Right hindlimb (tissue), 1 donor: Measurements from ENCODE around the gene DNAI1.
"Not testable (repeated sequence)": the region's sequence is repeated elsewhere in the genome, so short reads cannot be mapped to it uniquely, and the experiment has no call there.

Experiments
- DNase-seq: peaks from one replicate; pipeline ENCODE4 v3.0.0-alpha.2; 2018

DNAI1 gene

GRCh38 chr9:34458013-34458958, at the start of gene DNAI1, which contains the start of gene FAM219A:
Gene DNAI1, plus strand, starts transcription at chr9:34458805. Its CDS starts 201 bp downstream, at chr9:34459006.
Gene FAM219A, minus strand, starts transcription at chr9:34458570. Its CDS starts 307 bp downstream, at chr9:34458263.
- DNase-seq = peak; percentile 99

- no peak for DNase-seq
Measured at GRCh38 chr9:34409154-34409553, 49.5 kb upstream of the DNAI1 start.

- no peak for DNase-seq
Measured at GRCh38 chr9:34412336-34412735, 46.3 kb upstream of the DNAI1 start.

- DNase-seq = peak; percentile 74
Measured at GRCh38 chr9:34413231-34413852, 45.3 kb upstream of the DNAI1 start.

DNA sequence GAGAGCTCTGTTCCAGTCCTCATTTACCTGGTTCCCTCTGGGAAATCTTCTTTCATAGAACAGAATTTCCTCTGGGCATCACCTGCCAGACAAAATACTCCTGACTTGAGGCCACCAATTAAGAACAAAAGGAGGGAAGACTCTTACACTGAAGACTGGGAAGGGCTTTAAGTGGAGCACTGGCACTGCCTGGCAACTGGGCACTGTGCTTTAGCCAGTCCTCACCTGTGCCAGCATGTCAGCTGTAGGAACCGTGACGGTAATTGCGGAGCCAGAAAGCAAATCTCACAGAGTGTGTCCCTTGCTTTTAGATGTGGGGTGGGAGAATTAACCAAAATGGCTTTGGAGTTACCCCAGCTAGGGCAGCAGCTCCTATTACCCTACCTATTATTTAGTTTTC, 40.9 kb upstream of the DNAI1 start:
- no peak for DNase-seq

DNA sequence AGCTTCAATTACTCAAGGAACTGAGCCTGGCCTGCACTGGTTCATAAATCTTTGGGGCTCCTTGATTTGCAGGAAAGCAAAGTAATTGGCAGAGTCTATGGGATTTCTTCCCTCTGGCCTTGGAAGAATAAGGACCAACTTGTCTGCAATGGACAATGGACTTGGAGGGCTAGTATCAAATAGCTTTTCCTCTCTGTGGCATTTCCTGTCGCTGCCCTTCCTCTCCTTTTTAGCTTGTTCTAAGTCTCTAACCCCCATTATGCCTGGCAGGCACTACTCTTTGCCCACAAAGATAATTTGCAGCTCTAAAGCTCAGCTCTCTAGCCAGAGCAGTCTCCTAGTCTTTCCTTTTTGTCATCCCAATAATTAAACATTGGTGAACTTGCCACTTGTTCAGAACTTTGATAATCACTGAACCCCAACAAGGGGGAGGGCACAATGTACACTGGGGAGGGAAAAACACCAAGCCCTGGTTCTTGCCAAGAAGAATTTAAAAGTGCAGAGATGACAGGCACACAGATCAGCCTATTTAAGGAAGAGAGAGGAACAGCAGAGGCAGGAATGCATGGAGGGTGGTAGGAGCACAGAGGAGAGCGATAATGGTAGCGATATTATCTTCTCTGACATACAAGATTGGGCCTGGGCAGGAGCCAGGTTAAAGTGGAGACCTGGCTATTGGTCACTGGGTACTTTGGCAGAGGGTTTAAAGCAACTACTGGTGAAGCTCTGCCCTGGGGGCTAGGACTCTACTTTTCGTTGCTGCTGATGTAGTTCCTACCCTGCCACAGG, 38.7 kb upstream of the DNAI1 start:
- DNase-seq = no peak

- DNase-seq = no peak
Measured at GRCh38 chr9:34426347-34427074, 32.1 kb upstream of the DNAI1 start.

DNA sequence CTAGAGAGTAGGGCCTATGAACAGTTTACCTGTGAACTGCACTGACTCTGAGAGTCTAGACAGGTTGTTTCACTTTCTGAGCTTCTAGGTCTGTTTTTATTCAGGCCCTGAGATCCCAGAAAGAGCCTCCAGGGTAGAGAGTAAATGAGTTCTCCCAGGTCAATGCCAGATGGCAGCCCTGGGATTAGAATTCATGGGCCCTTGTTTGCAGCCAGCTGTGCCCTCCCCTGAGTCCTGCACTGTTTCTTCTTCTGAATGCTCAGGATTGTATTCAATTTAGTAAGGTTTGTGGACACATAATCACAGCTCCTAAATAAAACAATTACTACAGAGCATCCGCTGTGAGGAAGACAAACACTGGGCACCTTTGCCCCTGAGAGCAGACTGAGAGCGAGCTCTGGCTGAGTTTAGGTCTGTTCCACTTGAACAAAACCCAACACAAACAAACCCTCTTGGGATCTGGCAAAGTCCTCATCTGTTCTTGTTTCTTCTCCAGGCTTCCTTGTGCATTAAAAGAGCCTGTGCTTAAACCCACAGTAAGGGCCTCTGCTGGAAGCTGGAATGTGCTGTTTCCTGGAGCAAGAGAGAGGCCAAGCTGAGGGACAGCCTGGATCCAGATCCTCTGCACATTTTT, 30.2 kb upstream of the DNAI1 start:
- no peak for DNase-seq

DNA sequence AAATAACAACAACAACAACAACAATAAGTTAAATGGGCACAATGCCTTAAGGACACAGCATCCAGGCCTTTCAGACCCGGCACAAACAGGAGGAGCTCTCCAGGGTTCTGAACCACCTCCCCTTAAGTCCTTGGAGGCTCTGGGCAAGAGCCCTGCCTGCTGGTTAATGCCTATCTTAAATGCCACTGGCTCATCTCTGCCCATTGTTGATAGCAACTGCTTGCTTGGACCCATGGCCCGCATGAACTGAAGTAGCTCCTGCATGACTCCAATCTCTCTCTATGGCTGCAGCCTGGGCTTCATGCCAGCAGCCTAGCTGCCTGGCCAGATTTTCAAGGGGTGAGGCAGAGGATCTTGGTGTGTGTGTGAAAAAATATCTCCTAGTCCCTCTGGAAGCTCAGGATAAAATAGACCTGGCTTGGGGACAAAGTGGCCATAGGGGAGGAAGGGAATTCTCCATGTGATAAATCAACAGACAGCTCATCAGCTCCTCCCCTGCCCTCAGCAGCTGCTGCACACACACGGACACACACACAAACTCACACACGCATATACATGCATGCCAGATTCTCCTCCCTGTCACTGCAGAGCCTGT, 27.7 kb upstream of the DNAI1 start:
- DNase-seq = peak; percentile 83

DNA sequence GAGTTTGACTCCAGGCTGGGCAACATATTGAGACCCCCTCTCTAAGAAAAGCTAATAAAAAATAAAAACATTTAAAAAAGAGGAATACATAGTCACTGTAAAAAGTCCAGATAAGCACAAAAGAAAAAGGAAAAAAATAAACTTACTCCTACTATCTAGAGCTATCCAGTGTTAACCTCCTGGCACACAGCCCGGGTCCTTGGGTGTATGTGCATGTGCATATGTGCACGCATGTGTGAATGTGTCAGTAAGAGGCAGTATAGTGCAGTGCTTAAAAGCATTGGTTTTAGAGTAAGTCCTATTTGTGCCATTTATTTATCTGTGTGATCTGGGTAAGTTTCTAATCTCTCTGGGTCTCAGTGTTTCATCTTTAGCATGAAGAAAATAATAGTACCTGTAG, 26.9 kb upstream of the DNAI1 start:
- peak; percentile 39 for DNase-seq

- DNase-seq = peak; percentile 55
Measured at GRCh38 chr9:34437006-34437925, 21.3 kb upstream of the DNAI1 start.

DNA sequence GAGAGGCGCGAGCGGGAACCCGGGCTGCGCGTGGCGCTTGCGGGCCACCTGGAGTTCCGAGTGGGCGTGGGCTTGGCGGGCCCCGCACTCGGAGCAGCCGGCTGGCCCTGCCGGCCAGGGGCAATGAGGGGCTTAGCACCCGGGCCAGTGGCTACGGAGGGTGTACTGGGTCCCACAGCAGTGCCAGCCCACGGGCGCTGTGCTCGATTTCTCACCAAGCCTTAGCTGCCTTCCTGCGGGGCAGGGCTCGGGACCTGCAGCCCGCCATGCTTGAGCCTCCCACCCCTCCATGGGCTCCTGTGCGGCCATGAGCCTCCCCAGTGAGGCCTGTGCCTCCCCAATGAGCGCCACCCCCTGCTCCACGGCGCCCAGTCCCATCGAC, 20.7 kb upstream of the DNAI1 start:
- not testable (repeated sequence) for DNase-seq

GRCh38 chr9:34438465-34438864, 20.1 kb upstream of the DNAI1 start:
- DNase-seq = not testable (repeated sequence)

DNA sequence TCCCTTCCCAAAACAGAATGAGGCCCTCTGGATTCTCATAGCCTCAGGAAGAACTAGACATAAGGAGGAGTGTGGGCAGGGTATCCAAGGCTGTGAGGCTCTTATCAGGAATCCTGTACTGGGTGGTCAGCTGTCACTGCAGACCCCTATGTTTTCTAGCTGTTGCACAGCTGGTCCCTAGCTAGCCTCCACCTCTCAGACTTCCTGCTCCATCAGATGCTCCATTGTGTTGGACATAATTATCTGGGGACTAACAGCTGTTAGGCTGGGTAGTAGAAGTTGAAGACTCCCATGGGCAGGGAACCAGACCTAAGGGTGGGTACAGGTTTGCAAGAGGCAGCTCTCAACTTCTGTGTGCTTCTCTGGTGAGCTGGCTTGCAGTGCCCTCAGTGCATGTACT, 18.6 kb upstream of the DNAI1 start:
- DNase-seq = no peak

DNA sequence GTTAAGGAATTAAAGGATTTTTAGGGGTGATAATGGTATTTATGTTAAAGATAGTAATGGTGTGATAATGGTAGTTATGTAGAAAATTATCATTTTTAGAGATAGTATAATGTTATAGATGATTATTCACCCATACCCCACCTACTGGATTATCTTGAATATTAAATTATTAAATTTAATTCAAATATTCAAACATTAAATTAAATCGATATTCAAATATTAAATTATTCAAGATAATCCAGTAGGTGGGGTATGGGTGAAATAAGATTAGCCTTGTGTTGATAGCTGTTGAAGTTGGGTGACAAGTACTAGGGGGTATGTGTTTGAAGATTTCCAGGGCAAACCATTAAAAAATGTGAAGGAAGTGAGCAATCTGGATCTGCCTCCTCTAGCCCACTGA, 15.8 kb upstream of the DNAI1 start:
- no peak for DNase-seq

GRCh38 chr9:34443533-34443932, 15.1 kb upstream of the DNAI1 start:
- DNase-seq = no peak

DNA sequence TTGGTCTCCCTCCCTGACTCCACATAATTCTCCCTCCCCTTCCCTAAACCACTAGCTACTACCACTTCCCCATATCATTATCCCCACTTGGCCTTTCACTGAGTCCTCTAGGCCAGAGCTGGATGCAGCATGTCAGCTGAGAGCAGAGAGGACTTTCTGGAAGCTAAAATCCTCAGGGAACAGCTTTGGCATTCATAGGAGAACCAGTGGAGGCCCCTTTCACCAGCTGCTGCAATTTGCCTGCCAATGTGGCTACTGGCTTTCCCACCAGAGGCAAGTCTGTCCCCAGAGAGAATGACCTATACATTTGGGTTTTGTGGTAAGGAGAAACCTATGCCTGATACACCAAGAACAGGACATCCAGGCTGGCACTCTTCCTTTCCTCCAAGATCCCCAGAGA, 14.6 kb upstream of the DNAI1 start:
- DNase-seq = no peak

DNA sequence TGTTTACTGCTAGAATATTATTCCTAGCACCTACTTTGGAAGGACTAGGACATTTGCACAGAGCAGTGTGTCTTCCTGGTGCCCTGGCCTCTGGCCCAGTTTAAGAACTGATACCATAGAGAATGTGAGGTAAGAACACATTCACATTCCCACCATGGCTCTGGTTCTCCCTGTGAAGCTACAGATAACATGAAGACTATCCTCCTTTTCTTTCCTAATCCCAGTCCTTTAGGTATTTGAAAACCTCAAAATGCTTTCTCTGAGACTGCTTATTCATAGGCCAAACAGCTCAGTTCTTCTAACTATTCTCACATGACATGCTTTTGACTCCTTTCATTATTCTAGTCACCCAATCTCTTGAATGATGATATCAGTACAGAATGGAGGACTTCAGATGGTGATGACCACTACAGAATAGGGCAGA, 12.1 kb upstream of the DNAI1 start:
- DNase-seq = no peak

- no peak for DNase-seq
Measured at GRCh38 chr9:34446951-34447350, 11.7 kb upstream of the DNAI1 start.

DNA sequence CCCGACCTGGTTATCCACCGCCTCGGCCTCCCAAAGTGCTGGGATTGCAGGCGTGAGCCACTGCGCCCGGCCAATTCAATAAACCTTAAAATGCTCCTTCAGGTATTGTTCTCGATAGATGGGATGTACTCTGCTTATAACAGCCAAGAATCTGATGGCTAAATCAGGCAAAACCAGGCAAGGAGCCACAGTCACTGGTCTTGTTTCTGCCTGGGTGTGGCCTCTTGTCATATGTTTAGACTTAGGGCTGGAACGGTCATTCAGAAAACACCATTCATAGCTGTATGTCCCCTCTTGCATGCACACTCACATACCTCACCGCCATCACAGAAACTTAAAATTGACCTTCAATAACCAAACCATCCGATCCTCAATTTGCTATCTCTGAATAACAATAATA, 8.0 kb upstream of the DNAI1 start:
- no peak for DNase-seq

DNA sequence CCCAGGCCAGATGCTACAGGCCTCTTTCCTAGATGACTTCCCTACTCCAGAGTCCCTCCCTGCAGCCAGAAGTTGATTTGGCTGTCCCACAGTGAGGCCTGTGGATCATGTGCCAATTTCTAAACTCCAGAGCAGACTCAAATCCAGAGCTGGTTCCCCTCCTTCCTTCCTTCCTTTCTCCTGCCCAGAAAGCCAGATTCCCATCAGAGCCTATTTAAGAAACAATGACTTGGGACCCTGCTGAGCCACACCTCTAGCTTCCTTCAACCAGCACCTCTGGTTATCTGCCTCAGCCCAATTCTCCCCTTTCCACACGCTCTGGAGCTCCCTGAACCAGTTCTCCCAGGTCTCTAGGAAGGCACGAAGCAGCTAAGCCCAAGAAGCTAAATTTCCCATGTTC, 7.5 kb upstream of the DNAI1 start:
- no peak for DNase-seq
